GM21381 (cell line): ENCODE results near the gene EN2.
"Not testable (repeated sequence)": the region's sequence is repeated elsewhere in the genome, so short reads cannot be mapped to it uniquely, and the experiment has no call there.

Experiments
- ATAC-seq: cut with Tn5 transposase; IDR thresholded peaks from one replicate; pipeline ENCODE4 v1.9.1; 2021; ENCODE audit warnings: mild to moderate bottlenecking, moderate library complexity; ENCODE audit not compliant: unreplicated experiment

The EN2 gene

DNA sequence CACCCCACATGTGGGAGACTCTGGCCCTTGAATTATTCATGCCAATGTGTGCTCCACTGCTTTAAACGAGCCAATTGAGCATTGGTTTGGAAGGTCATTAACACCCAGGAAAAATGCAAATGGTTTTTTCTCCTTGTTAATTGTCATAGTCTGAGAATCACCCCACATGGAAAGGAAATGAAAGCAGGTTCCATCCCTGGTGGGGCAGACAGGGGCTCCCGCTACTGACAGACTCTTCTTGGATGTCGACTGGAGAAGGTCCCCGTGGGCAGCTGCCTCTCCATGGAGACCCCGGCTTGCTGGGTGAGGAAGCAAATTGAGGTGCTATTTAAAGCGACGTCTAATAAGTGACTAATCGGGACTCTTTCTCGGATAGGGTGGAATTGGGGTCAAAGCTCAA is 32.0 kb upstream of the EN2 start:
- no peak for ATAC-seq

- ATAC-seq, result no peak
Observed at GRCh38 chr7:155426543-155427410, 31.2 kb upstream of the EN2 start.

GRCh38 chr7:155427411-155428038 is 30.4 kb upstream of the EN2 start:
- ATAC-seq, result no peak

DNA sequence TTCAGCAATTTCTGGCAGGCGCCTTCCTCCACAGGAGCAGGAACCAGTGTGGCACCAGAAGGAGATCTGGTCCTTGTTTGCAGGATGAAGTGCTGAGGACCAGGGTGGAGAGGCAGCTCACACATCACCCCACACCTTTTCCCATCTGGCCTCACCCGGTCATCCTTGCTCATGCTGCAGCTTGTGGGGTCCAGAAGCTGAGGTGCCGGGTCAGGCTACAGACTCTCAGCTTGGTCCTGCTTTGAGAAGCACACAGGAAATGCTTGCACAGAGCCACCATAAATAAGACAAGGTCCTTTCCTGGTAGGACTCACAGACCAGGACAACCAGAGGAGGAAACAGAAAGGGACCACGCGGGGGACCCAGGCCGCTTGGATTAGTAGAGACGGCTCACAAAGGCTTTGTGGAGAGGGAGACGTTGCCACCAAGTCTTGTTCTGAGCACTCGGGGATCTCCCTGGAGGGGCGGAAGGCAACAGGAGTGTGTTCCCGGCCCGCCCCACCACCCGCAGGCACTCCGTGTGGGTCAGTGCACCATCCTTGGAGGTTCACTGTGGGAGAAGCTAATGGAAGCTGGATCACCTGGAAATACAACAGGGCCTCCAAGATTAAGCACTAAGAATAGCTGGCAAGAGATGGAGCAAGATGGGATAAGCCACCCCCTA is 29.6 kb upstream of the EN2 start:
- ATAC-seq, result no peak

DNA sequence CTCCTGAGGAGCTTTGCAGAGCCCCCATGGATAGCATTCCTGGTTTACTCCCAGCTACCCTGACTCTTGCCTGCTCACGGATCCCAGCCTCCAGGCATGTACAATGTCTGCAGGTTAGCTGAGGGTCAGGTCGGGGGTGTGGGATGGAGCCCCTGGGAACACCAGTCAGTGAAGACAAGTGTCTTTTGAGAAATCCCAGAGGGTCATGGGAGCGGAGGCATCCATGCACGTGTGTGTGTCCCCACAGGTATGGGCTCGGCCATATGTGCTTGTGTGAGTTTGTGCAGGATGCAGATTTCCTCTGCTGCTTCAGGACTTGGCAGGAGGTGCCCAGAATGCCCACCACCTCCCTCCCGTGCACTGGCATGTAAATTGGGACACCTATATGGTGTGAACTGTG is 28.3 kb upstream of the EN2 start:
- no peak for ATAC-seq

DNA sequence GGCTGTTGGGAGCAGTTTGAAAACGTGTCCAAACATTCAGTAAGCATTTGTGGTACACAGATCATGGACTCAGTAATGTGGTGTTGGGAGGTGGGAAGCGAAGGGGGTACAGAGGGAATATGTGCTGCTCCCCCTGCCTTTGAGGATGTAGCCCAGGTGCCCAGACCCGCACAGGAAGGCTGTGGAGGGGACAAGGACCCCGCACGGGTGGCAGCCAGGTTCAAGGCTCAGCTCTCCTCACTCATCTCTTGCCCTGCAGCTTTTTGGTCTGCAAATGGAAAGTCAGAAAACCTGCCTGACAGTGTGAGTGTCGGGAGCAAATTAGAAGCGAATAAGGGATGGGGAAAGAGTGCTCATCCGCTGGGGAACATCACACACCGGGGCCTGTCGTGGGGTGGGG is 27.3 kb upstream of the EN2 start:
- ATAC-seq, result no peak

GRCh38 chr7:155431231-155431630 is 26.7 kb upstream of the EN2 start:
- ATAC-seq, result no peak

DNA sequence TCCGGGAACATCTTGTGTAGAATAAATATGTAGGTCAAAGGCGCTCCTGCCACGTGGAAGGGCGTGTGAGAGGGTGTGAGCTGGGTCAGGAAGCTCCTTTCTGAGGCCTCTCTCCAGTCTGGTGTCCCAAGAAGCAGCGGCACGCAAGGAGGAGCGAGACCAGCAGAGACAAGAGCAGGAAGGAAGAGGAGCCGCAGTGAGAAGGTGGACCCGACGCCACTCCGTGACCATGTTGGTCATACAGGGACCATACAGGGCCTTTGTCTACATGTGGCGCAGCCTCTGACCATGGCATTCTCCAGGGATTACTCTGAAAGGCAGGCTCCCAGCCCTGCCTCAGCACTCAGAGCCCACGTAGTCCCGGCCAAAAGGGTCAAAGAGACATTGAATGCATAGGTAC is 26.2 kb upstream of the EN2 start:
- no peak for ATAC-seq

GRCh38 chr7:155435110-155435509 is 22.8 kb upstream of the EN2 start:
- no peak for ATAC-seq

GRCh38 chr7:155437836-155438235 is 20.1 kb upstream of the EN2 start:
- ATAC-seq, result no peak

GRCh38 chr7:155438777-155439176 is 19.2 kb upstream of the EN2 start:
- ATAC-seq, result no peak

DNA sequence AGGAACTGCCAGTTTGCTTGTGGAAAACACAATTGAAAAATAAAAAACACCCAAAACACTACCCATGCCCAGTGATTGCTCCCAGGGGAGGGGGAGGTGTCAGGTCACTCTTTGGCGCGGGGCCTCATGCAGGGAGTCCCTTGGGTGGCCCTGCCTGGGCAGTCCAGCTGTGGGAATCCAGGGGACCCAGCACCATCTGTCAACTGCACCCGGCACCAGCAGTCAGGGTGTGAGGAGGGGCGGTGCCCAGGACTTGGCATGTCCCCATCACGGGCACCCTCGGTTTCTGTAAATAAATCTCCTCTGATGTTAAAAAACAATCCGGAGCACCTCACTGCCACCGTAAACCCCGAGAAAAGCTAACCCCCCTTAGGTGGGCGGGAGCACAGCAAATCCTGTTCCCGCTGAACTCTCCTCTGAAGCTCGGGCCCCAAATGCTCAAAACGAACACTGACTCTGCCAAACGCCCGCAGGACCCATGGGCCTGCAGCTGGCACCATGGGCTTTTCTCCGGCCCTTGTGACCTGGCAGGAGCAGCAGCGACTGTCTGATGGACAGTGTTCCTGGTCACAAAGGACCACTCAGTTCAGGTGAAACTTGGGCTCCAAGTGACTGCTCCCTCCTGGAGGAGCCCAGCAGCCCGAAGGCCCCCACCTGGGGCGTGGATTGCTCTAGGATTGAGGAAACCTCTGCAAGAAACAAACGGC is 18.5 kb upstream of the EN2 start:
- no peak for ATAC-seq

DNA sequence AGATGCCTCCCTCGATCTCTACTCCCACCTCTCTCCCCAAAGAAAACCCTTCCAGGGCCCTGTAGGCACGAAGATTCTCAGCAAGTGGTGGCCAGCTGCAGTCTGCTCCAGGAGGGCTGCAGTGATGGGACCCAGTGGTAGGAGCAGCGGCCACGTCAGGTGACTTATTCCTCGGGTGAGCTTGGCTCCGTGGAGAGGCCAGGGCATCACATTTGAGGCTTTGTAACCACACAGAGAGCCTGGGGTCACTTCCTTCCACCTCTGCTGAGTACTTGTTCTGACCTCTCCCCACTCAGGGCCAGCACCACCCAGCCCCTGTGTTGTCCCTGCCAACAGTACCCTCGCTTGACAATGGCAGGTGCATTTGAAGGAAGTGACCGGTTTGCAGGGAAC is 17.9 kb upstream of the EN2 start:
- no peak for ATAC-seq

DNA sequence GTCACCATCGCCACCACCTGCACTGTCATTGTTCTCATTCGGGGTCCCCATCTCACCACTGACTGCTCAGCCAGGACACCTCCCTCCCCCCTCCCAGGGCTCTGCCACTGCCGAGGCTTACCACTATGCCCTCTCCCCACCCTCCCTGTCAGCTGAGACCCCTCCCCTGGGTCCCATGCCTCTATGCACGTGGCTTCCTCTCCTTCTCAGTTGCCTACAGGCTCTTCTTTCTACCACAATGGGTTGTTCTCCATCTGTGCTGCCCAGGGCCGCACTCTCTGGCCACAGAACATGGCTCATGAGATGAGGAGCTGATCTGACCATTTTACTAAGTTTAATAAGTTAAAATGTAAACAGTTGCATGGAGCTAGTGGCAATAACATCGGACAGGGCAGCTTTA is 16.1 kb upstream of the EN2 start:
- ATAC-seq, result no peak

- ATAC-seq, result no peak
Observed at GRCh38 chr7:155444746-155445145, 13.2 kb upstream of the EN2 start.

DNA sequence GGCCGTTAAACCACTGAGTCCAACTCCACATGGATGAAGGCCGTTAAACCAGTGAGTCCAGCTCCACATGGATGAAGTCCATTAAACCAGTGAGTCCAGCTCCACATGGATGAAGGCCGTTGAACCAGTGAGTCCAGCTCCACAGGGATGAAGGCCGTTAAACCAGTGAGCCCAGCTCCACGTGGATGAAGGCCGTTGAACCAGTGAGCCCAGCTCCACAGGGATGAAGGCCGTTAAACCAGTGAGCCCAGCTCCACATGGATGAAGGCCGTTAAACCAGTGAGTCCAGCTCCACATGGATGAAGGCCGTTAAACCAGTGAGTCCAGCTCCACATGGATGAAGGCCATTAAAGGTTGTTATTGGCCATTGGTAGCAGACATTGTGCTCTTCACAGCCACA is 12.3 kb upstream of the EN2 start:
- ATAC-seq, result not testable (repeated sequence)

GRCh38 chr7:155447603-155448002 is 10.3 kb upstream of the EN2 start:
- no peak for ATAC-seq

GRCh38 chr7:155448632-155449007 is 9.3 kb upstream of the EN2 start:
- ATAC-seq, result no peak

- ATAC-seq, result no peak
Observed at GRCh38 chr7:155449008-155449868, 8.7 kb upstream of the EN2 start.

GRCh38 chr7:155449869-155450557 is 7.9 kb upstream of the EN2 start:
- ATAC-seq, result no peak
